D721Med (cell line): ENCODE measurements around the gene NUDT16.
"Not testable (repeated sequence)": the region's sequence is repeated elsewhere in the genome, so short reads cannot be mapped to it uniquely, and the experiment has no call there.

Source experiments
- DNase-seq: peaks from one replicate; pipeline ENCODE4 v3.0.0; 2011; ENCODE audit warnings: low spot score; ENCODE audit not compliant: insufficient read length
- FAIRE-seq: peaks from 2 replicates; lab custom pipeline; 2011; peaks lifted over from hg19 to GRCh38; lab: Jason Lieb, UNC
- TF ChIP-seq, protein P1 (sequence below): IDR thresholded peaks from 2 replicates; pipeline ENCODE4 v1.5.1; 2012; ENCODE audit warnings: mild to moderate bottlenecking, control low read depth; ENCODE audit not compliant: insufficient read depth; ENCODE audit errors: missing control alignments

The NUDT16 gene

DNA sequence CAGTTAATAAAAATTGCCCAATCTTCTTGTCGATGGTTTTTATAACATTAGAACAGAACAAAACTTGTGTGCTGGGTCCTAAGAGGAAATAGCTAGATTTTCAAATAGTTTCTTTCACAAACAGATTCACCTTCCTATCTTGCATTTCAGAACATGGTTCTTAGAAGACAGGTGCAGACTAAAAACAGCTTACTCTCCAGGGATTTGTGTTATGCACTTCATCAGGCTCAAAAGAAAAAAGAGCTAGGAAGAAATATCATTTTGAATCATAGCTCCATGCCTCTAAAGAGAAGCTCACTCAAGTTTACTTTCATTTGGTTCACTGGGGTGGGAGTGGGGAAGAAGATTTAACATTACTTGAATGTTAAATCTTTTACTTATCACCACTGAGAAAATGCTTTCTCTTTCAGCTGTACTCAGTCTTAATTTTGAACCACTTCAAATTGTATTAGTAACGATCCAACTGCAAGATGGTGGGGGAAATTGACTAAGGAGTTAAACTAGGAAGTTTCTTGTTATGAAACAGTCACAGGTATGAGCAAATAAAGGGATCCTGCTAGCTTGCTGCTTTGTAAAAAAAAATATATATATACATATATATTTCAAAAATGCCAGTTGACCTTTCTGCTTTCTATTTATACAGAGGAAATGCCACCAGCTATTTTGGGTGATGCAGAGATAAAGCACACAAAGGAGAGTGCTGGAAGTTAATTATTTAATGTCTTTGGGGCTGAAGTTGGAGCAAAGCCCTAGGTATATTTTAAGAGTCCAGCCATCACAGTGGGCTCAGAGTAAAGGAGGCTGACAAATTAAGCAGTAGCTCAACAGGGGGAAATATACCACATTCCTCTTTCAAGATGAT, 28.3 kb upstream of the NUDT16 start:
- TF ChIP-seq, protein P1, sequence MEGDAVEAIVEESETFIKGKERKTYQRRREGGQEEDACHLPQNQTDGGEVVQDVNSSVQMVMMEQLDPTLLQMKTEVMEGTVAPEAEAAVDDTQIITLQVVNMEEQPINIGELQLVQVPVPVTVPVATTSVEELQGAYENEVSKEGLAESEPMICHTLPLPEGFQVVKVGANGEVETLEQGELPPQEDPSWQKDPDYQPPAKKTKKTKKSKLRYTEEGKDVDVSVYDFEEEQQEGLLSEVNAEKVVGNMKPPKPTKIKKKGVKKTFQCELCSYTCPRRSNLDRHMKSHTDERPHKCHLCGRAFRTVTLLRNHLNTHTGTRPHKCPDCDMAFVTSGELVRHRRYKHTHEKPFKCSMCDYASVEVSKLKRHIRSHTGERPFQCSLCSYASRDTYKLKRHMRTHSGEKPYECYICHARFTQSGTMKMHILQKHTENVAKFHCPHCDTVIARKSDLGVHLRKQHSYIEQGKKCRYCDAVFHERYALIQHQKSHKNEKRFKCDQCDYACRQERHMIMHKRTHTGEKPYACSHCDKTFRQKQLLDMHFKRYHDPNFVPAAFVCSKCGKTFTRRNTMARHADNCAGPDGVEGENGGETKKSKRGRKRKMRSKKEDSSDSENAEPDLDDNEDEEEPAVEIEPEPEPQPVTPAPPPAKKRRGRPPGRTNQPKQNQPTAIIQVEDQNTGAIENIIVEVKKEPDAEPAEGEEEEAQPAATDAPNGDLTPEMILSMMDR, result no peak
- no peak for FAIRE-seq
- no peak for DNase-seq

DNA sequence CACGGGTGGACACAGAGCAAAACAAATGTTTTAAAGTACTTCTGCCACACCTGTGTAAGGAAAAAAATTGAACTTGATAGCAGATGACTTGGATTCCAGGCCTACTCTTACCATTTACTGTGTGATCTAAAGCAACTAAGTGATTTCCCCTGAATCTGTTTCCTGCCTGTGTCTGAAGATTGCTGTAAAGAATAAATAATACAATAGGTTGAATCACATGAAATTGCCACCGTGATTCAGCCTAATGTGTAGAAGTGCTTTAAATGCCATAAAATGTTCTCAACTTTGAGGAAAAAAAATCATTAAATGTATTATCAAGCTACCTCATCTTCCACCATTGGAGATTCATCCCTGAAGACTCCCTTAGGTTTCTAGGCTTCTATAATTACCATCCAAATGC, 27.6 kb upstream of the NUDT16 start:
- TF ChIP-seq, protein P1, result no peak
- DNase-seq, result no peak
- FAIRE-seq, result no peak

DNA sequence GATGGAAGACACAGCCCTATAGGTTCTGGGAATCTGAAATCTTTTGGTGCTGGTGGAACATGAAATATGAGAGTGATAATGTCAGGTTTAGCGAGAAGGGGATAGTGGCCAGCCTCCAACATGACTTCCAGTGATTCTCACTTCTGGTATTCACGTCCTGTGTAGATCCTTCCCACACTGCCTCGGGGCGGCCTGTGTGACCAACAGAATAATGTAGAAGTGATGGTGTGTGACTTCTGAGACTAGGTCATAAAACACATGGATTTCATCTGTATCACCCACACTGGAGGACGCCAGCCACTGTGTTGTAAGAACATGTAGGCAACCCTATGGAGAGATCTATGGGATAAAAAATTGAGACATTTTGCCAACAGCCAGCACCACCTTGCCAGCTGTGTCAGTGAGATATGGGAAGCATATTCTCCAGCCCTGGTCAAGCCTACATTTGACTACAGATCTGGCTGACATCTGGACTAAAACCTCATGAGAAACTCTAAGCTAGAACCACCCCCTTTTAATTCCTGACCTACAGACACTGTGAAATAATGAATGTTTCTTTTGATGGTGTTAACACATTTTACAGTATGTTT, 25.5 kb upstream of the NUDT16 start:
- TF ChIP-seq, protein P1, result no peak
- DNase-seq (no peak), FAIRE-seq (no peak)

DNA sequence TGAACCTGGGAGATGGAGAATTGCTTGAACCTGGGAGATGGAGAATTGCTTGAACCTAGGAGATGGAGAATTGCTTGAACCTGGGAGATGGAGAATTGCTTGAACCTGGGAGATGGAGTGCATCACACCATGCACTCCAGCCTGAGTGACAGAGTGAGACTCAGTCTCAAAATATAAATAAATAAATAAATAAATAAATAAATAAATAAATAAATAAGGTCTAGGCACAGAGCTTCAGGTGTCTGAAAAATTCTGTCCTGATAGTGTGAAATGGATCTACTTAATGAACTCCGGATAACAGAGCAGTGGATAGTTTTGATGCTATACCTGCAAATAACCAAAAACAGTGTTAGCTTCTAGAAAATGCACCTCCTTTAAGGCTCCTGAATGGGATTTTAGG, 24.3 kb upstream of the NUDT16 start:
- DNase-seq, result no peak
- no peak for FAIRE-seq
- TF ChIP-seq, protein P1, result no peak

DNA sequence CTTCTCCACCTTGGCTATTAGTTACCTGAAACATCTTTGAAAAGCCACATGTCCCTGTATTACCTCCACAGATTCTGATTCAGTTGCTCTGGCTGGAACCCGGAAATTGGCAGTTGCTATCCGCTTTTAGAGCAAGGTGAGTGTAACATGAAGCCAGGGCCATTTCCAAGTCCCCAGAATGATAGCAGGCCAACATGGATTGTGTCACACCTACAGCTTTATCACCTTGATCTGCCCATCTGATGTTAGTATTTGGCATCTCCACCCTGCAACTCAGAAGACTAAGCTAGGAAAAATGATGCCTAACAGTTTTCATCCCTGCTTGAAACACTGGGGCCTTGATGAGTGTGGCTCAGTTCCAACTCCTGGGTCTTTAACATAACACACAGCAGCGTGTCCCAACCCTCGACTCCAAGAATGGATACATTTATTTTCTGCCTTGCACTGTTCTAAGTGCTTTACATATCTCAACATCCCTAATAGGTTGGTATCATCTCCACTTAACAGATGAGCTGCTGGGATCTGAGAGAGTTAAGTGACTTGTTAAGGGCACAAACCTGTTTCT, 21.3 kb upstream of the NUDT16 start:
- DNase-seq (no peak), FAIRE-seq (no peak)
- TF ChIP-seq, protein P1, result no peak

DNA sequence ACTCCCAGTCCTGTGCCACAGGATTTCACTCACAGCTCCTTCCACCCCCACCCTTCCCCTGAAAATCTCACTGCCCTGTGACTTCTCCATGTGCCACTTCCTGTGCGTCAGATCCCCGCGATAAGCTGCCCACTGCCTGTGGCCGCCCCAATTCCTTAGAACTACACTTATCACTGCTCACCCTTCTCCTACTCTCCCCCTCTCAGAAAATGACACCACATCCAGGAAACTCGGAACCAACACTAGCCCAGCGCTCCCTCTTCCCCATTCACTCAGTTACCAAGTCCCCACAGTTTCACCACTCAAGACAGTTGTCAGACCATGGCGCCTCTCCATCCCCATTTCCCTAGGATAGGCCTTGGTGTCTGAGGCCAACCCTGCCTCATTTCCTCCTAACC, 20.5 kb upstream of the NUDT16 start:
- FAIRE-seq, DNase-seq: not testable (repeated sequence)

DNA sequence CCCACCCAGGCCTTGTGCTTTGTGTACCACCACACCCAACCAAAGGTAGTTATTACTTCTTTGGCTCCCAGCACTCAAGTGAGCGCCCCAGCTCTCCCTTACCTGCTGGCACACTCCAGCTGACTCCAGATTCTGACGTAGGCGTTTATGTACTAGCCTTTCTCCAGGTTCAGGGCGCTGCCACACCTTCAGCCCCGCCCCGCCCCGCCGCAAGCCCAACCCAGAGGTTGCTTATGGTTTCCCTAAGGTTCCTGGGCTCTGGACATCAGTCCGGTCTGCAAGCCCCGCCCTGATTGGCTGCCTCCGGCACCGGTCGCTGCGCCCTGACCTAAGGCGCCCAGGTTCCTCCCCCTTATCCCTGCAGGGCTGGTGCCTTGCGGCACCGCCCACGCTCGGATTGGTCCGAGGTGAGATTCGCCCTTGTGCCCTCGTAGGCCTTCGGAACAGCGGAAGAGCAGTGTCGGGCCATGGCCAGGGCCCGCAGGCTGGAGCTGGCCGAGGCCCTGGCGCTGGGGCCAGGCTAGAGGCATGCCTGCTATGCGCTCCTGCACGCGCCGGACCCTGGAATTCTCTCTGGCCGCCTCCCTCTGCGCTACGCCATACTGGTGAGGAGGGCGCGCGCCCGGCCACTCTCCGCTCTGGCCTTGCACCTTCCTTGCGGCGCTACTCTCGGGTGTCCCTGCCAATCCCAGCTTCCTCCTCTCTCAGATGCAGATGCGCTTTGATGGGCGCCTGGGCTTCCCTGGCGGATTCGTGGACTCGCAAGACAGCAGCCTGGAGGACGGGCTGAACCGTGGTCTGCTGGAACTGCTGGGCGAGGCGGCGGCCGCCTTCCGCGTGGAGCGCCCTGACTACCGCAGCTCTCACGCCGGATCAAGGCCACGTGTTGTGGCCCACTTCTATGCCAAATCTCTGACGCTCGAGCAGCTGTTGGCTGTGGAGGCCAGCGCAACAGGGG, 19.8 kb upstream of the NUDT16 start:
- FAIRE-seq (no peak), DNase-seq (no peak)
- TF ChIP-seq, protein P1, result no peak
